Measurements from ENCODE around the gene WDR88.

Gene WDR88

DNA sequence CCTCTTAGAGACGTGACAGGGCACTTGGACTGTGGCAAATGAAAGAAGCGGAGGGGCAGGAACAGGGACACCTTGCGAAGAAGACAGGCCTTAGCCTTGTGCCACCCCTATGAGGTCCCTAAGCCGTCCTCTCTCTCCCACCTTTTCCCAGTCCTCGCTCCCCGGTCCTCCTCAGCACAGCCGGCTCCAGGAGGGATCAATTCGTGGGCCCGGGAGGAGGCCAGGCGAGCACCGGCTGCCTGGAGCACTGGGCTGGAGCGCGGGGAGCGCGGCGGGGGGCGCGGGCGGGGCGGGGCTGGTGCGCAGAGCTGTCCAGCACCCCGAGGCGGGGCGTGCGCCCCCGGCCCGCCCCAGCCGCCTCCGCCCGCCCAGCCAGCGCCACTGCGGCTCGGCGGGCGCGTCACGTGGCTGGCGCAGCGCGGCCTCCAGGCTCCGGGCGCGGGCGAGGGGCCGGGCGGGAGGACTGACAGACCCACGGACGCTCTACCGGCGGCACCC, 62.0 kb downstream of the WDR88 start, which contains the start of gene LRP3:
LRP3 (plus strand) TSS at position 466 of the 498 bp plus-strand sequence. CDS start 456 bp downstream, outside the sequence.
- no peaks in the 10 kb centered on the region for H3K36me3 Mint-ChIP-seq (ENCODE audit: low read depth)
- H3K27me3 Mint-ChIP-seq = peaks cover 33% of the 10 kb centered on the region
- no peaks in the 10 kb centered on the region for H3K4me1 Mint-ChIP-seq
- H3K9me3 Mint-ChIP-seq = no peaks in the 10 kb centered on the region
- no peak for DNase-seq
- no peak for ATAC-seq
- H3K27ac Mint-ChIP-seq = no peak within 1 kb of the TSS
- H3K4me3 Mint-ChIP-seq = peak within 1 kb of the TSS; percentile 45

DNA sequence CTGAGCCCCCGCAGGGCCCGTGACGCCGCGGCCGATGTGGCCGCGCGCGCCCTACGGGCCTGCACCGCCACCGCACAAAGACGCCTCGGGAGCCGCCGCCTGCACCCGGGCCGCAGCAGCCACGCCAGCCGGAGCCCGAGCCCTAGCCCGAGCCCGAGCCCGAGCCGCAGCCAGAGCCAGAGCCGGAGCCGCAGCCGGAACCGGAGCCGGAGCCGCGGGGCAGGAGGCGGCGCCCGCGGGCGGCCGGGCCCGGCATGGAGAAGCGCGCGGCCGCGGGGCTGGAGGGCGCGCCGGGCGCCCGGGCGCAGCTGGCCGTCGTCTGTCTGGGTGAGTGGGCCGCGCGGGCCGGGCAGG, 62.6 kb downstream of the WDR88 start:
- Mint-ChIP-seq H3K27me3 (peaks cover 33% of the 10 kb centered on the region), H3K36me3 (ENCODE audit: low read depth) (no peaks in the 10 kb centered on the region), H3K9me3 (no peaks in the 10 kb centered on the region), H3K4me1 (no peaks in the 10 kb centered on the region), H3K27ac (no peak overlapping the region), H3K4me3 (no peak overlapping the region)
- no peak for ATAC-seq
- DNase-seq = no peak

DNA sequence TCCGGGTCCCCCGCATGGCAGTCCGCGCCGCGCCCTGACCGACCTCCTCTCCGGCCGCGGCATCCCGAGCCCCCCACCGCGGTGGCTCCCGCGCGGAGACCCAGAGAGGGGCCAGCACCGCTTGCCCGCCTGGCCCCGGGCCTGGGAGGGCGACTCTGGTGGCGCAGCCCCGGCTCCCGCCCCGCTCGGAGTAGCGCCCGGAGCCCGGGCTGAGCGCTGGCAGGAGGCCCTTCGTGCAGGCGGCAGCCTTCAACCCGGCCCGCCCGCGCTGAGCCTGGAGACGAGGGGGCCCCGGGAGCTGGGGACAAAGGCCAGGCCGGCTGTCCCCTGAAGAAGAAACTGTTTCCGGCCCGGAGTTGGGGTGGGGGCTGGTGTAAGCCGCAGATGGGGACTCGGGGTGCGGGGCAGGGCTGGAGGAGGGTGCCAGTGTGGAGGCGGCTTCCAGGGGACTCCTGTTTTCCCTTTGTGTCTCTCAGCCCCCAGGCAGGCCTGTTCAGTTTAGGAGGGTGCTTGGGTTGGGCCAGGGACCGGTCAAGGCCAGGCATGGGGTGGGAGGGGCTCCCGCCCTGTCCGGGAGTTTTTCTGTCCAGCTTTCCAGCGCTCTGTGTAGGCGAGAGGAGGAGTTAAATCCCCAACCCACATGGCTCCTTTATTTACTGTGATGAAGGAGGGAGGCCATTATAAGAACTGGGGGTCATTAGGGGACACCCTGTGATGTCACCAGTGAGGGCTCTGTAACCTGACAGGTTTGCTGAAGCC, 63.2 kb downstream of the WDR88 start:
- no peak for ATAC-seq
- no peaks in the 10 kb centered on the region for H3K9me3 Mint-ChIP-seq
- no peaks in the 10 kb centered on the region for H3K4me1 Mint-ChIP-seq
- no peak overlapping the region for H3K4me3 Mint-ChIP-seq
- H3K27ac Mint-ChIP-seq = no peak overlapping the region
- H3K36me3 Mint-ChIP-seq (ENCODE audit: low read depth) = no peaks in the 10 kb centered on the region
- H3K27me3 Mint-ChIP-seq = peaks cover 33% of the 10 kb centered on the region
- no peak for DNase-seq

DNA sequence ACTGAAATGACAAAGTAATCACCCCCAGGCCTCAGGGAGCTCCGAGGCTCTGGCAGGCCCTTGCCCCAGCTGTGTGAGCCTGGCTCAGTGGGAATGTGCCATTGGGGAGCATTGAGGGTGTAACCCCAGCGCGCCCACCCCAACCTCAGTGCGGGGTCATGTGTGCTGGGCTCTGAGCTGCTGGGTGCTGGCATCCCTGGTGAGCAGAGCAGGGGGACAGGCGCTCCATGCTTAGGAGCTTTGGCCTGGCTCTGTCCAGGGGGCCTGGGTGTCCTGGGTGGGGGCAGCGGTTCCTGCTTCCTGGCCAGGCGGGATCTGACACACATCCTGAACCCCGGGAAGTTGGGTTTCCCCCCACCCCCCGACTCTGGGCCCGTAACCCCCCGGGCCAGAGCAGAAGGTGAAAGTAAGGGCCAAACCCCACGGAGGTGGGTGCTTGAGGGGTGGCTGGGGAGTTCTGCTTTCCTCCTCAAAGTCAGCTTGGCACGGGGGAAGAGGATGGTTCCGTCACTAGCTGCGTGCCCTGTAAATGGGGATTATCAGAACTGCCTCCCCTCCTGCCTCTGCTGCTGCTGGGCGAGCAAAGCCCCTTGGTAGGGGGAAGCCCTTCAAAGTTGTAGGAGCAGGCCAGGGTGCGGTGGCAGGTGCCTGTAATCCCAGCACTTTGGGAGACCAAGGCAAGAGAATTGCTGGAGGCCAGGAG, 63.9 kb downstream of the WDR88 start:
- no peak for DNase-seq
- no peak overlapping the region for H3K4me3 Mint-ChIP-seq
- H3K27me3 Mint-ChIP-seq = peaks cover 33% of the 10 kb centered on the region
- no peaks in the 10 kb centered on the region for H3K9me3 Mint-ChIP-seq
- no peak for ATAC-seq
- H3K4me1 Mint-ChIP-seq = no peaks in the 10 kb centered on the region
- H3K36me3 Mint-ChIP-seq (ENCODE audit: low read depth) = no peaks in the 10 kb centered on the region
- no peak overlapping the region for H3K27ac Mint-ChIP-seq

DNA sequence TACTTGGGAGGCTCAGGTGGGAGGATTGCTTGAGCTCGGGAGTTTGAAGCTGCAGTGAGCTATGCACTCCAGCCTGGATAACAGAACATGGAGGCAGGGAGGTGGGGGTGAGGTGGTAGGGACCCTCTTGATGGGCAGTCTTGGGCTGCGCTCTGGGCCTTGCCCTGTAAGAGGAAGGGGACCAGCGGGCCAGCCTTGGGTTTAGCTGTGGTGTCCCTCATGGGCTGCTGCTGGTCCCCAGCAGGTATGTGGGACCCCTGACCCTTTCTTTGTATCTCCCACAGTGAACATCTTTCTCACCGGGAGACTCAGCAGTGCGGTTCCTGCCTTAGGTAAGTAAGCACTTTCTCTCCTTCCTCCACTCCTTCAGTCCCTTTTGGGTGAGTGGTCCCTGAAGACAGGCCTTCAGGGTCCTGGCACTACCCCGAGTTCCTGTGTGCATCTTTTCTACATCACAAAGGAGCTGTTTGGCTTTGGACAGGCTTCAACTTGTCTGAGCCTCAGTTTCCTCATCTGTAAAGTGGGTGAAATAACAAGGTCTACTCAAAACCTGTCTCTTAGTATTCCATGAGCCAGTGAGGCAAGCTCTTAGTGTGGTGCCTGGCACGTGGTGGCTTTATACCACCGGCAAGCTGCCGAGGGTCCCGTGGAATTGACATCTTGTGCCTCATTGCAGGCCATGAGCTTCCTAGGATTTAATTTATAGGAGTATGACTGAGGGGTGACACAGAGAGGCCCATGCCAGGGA, 64.7 kb downstream of the WDR88 start:
- H3K27ac Mint-ChIP-seq = no peak overlapping the region
- ATAC-seq (no peak), DNase-seq (no peak)
- no peaks in the 10 kb centered on the region for H3K4me1 Mint-ChIP-seq
- H3K27me3 Mint-ChIP-seq = peaks cover 32% of the 10 kb centered on the region
- no peaks in the 10 kb centered on the region for H3K9me3 Mint-ChIP-seq
- no peak overlapping the region for H3K4me3 Mint-ChIP-seq
- H3K36me3 Mint-ChIP-seq (ENCODE audit: low read depth) = no peaks in the 10 kb centered on the region

DNA sequence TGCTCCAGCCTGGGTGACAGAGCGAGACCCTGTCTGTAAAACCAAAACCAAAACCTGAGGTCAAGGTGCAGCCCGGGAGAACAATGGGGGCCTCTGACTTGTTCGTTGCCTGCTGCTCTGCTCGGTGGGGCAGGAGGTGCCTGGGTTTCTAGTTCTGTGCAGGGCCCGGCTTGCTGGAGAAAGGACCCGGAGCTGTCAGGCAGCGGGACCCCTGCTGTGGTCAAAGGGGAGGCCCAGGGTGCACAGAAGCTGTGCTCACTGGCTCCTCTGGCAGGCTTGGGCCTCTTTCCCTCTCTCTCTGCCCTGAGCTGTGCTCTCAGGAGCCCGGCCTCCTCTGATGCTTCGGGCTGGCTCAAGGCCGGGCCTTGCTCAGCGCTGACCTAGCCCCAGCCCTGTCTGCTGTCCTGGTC, 65.7 kb downstream of the WDR88 start:
- Mint-ChIP-seq H3K27me3 (peaks cover 22% of the 10 kb centered on the region), H3K4me3 (no peak overlapping the region), H3K27ac (no peak overlapping the region), H3K36me3 (ENCODE audit: low read depth) (no peaks in the 10 kb centered on the region), H3K9me3 (no peaks in the 10 kb centered on the region), H3K4me1 (no peaks in the 10 kb centered on the region)
- ATAC-seq (no peak), DNase-seq (no peak)

DNA sequence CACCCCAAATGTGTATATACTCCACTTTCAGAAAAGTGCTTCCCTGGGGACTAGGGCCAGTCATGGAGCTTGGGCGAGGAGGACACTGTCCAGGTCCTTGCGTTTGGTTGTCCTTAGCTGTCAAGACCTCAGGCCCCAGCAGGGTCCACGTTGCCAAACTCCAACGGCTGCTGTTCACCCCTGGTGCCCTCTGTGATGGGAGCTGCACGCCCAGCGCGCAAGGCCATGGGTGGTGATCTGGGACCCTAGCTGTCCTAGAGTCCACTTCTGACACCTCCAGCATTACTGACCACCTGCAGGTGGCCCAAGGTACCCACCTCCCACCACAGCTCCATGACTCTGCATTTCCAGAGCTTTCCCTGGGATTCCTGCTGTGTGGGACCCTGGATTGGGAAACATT, 66.3 kb downstream of the WDR88 start:
- peaks cover 17% of the 10 kb centered on the region for H3K27me3 Mint-ChIP-seq
- H3K4me1 Mint-ChIP-seq = no peaks in the 10 kb centered on the region
- H3K36me3 Mint-ChIP-seq (ENCODE audit: low read depth) = no peaks in the 10 kb centered on the region
- no peaks in the 10 kb centered on the region for H3K9me3 Mint-ChIP-seq
- H3K4me3 Mint-ChIP-seq = no peak overlapping the region
- ATAC-seq = no peak
- DNase-seq = no peak
- no peak overlapping the region for H3K27ac Mint-ChIP-seq

DNA sequence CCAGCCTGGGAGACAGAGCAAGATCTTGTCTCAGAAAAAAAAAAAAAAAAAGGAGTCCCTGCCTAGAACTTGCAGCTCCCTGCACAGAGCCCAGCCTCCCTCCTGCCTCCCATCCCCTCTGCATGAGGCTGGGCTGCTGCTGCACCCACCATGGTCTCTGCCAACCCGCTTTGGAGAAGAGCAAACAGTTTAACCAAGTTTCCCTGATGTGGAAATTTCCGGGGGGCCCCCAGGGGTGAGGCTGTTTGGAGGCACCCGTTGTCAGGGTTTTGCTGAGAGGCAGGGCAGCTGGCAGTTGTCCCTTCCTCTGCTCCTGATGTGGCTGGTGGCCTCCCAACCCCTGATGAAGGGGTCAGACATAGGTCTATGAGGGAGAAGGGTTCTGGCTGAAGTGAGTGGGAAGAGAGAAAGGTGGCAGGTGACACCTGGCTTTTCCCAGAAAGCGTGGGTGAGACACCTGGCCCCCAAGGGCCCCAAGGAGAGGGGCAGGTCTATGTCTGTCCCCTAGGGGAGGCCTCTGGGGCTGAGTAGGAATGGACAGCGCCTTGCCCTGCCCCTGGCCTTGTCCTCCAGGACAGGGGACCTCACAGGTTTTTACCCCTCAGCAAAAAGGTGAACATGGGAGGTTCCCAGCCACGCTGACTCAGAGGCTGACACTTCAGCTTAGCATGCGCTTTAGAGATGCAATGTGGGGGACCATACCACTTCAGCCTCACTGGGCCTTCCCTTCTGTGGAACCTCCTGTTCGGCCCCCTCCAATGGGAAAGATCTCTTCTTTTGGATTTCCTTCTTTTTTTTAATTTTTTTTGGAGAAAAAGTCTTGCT, 67.7 kb downstream of the WDR88 start:
- Mint-ChIP-seq H3K27ac (no peak overlapping the region), H3K9me3 (no peaks in the 10 kb centered on the region), H3K36me3 (ENCODE audit: low read depth) (no peaks in the 10 kb centered on the region), H3K4me3 (no peak overlapping the region), H3K4me1 (no peaks in the 10 kb centered on the region), H3K27me3 (peaks cover 10% of the 10 kb centered on the region)
- DNase-seq = no peak
- no peak for ATAC-seq

DNA sequence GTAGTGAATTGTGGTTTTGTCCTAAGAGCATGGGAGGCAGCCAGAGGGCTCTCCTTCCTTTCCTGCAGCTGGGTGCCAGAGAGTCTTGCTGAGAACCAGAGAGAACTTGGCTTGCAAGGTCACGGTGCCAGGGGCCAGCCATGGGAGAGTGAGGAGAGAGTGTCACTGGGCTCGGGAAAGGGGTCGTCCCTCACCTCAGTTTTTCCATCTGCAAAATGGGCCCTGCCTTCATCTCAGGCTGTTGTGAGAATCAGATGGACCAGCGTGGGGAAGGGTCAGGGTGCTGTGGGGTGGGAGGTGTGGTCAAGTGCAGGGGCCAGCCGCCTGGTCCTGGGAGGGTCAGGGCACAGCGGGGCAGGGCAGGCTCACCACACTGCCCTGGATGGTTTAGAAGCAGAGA, 69.6 kb downstream of the WDR88 start:
- no peak for DNase-seq
- no peak overlapping the region for H3K4me3 Mint-ChIP-seq
- peaks cover 5% of the 10 kb centered on the region for H3K27me3 Mint-ChIP-seq
- H3K36me3 Mint-ChIP-seq (ENCODE audit: low read depth) = no peaks in the 10 kb centered on the region
- no peaks in the 10 kb centered on the region for H3K9me3 Mint-ChIP-seq
- no peak overlapping the region for H3K27ac Mint-ChIP-seq
- no peak for ATAC-seq
- no peaks in the 10 kb centered on the region for H3K4me1 Mint-ChIP-seq

DNA sequence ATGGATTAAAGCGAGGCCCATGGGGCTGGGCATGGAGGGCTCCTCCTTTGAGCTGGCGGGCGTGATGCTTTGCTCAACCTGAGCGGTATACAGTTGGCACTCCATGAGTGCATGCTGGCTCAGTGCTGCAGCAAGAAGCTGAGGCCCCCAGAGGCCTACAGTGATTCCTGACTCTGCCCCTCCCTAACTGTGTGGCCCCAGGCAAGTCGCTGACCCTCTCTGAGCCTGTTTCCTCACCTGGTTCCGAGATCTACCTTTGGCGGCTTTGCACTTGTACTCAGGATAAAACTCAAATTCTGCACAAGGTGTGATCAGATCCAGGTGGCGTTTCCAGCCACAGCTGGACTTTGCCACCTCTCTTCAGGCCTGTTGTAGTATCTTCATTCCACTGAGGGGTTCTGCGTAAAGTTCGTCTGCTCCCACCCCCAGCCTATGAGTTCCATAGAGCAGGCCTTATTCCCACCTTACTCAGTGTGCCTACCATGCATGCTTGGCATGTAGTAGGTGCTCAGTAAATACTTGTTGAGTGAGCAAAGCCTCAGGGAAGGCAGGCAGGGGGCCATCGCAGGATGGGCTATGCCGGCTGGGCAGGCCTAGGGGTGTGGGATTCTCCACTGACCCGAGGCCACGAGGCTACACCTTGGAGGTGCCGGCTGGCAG, 70.1 kb downstream of the WDR88 start:
- Mint-ChIP-seq H3K4me1 (no peaks in the 10 kb centered on the region), H3K27me3 (peaks cover under 1% of the 10 kb centered on the region), H3K36me3 (ENCODE audit: low read depth) (no peaks in the 10 kb centered on the region), H3K27ac (no peak overlapping the region), H3K4me3 (no peak overlapping the region), H3K9me3 (no peaks in the 10 kb centered on the region)
- no peak for DNase-seq
- ATAC-seq = no peak

DNA sequence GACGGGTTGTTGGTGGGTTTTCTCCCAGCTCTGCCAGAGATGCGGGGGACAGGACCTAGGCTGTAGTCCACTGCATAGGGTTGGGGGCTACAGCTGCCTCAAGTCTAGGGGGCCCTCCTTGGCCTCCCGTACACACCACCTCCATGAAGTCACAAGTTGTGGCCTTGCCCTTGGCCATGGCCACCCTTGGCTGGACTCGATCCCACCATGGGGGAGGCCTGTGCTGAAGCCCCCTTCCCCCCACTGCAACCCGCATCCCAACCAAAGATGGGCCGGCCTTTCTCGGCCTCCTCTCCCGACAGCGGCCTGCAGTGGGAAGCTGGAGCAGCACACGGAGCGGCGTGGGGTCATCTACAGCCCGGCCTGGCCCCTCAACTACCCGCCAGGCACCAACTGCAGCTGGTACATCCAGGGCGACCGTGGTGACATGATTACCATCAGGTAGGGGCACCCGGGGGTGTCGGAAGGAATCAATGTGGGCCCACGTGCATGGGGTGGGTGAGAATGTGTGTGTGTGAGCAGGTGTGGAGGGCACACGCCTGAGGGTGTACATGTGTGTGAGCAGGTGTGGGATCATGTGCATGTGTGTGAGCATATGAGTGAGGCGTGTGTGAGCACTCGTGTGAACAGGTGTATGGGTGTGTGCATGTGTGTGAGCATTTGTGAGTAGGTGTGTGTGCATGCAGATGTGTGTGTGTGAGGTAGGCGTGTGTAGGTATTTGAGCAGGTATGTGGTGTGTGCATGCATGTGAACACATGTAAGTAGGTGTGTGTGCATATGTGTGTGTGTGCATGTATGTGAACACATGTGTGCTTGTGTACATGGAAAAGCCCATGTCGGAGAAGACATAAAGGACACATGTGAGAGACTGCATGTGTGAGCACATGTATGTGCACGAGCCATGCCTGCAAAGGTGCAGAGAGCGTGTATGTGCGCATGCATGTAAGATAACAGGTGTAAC, 70.9 kb downstream of the WDR88 start:
- DNase-seq (no peak), ATAC-seq (no peak)
- Mint-ChIP-seq H3K27me3 (no peaks in the 10 kb centered on the region), H3K9me3 (no peaks in the 10 kb centered on the region), H3K36me3 (ENCODE audit: low read depth) (no peaks in the 10 kb centered on the region), H3K27ac (no peak overlapping the region), H3K4me3 (no peak overlapping the region), H3K4me1 (no peaks in the 10 kb centered on the region)

DNA sequence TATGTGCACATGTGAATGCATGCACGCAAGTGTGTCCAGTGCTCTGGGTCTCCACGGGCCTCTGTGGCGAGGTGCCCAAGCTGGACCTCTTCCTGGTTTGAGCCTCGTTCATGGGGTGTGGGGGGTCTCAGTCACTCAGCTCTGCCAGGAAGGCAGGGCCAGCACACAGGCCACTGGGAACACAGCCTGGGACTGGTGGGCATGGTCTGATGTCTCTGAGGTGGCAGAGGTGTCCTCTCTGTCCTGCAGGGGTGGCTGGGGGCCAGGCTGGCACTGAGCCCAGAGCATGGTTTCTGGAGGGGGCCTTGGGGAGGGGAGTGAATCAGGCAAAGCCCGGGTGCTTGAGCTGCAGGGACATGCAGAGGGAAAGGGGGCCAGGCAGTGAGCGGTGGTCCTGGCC, 71.6 kb downstream of the WDR88 start:
- H3K9me3 Mint-ChIP-seq = no peaks in the 10 kb centered on the region
- H3K4me3 Mint-ChIP-seq = no peak overlapping the region
- DNase-seq (no peak), ATAC-seq (no peak)
- no peaks in the 10 kb centered on the region for H3K36me3 Mint-ChIP-seq (ENCODE audit: low read depth)
- no peaks in the 10 kb centered on the region for H3K27me3 Mint-ChIP-seq
- no peaks in the 10 kb centered on the region for H3K4me1 Mint-ChIP-seq
- H3K27ac Mint-ChIP-seq = no peak overlapping the region
